ENCODE data around the gene SNX24.
"Not testable (repeated sequence)": the region's sequence is repeated elsewhere in the genome, so short reads cannot be mapped to it uniquely, and the experiment has no call there.

Gene SNX24

GRCh38 chr5:122959740-122960445 is 114.5 kb downstream of the SNX24 start:
- Histone ChIP-seq H3K27ac (ENCODE audit: low read depth, low read length) (no peak overlapping the region), H3K4me3 (ENCODE audit: low read depth, low read length) (no peak overlapping the region), H3K27me3 (ENCODE audit: insufficient read depth, low read length) (no peaks in the 10 kb centered on the region), H3K79me2 (ENCODE audit: control insufficient read depth, insufficient read depth, low read length, unreplicated experiment) (no peaks in the 10 kb centered on the region), H3K36me3 (ENCODE audit: insufficient read depth, low read length) (peaks cover 7% of the 10 kb centered on the region), H2AFZ (ENCODE audit: low read length, unreplicated experiment) (no peak overlapping the region), H3K4me1 (ENCODE audit: control insufficient read depth, insufficient read depth, low read length, unreplicated experiment) (no peaks in the 10 kb centered on the region)

GRCh38 chr5:122963305-122963704 is 117.9 kb downstream of the SNX24 start:
- Histone ChIP-seq H3K4me1 (ENCODE audit: control insufficient read depth, insufficient read depth, low read length, unreplicated experiment) (no peaks in the 10 kb centered on the region), H3K4me3 (ENCODE audit: low read depth, low read length) (no peak overlapping the region), H2AFZ (ENCODE audit: low read length, unreplicated experiment) (no peak overlapping the region), H3K36me3 (ENCODE audit: insufficient read depth, low read length) (no peaks in the 10 kb centered on the region), H3K27ac (ENCODE audit: low read depth, low read length) (no peak overlapping the region), H3K27me3 (ENCODE audit: insufficient read depth, low read length) (no peaks in the 10 kb centered on the region), H3K79me2 (ENCODE audit: control insufficient read depth, insufficient read depth, low read length, unreplicated experiment) (no peaks in the 10 kb centered on the region)

DNA sequence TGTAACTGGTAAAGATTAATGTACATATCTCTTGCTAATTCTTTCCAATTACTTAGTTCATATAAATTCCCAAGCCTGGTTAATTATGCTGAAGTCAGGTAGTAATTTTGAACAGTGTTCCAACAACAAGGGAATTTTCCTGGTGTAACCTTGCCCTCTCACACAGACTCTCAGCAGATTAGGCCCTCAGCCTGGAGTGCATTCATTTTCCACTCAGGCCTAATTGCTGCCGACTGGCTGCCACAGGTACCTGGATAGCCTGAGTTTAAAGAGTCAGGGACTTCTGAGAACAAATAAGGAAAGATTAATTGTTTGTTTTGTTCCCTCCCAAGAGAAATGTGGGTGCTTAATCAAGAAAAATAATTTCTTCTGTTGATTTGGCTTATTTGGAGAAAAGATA is 119.7 kb downstream of the SNX24 start:
- no peaks in the 10 kb centered on the region for H3K36me3 ChIP-seq (ENCODE audit: insufficient read depth, low read length)
- H2AFZ ChIP-seq (ENCODE audit: low read length, unreplicated experiment): no peak overlapping the region
- no peaks in the 10 kb centered on the region for H3K79me2 ChIP-seq (ENCODE audit: control insufficient read depth, insufficient read depth, low read length, unreplicated experiment)
- no peak overlapping the region for H3K27ac ChIP-seq (ENCODE audit: low read depth, low read length)
- no peaks in the 10 kb centered on the region for H3K4me1 ChIP-seq (ENCODE audit: control insufficient read depth, insufficient read depth, low read length, unreplicated experiment)
- H3K4me3 ChIP-seq (ENCODE audit: low read depth, low read length): no peak overlapping the region
- no peaks in the 10 kb centered on the region for H3K27me3 ChIP-seq (ENCODE audit: insufficient read depth, low read length)

DNA sequence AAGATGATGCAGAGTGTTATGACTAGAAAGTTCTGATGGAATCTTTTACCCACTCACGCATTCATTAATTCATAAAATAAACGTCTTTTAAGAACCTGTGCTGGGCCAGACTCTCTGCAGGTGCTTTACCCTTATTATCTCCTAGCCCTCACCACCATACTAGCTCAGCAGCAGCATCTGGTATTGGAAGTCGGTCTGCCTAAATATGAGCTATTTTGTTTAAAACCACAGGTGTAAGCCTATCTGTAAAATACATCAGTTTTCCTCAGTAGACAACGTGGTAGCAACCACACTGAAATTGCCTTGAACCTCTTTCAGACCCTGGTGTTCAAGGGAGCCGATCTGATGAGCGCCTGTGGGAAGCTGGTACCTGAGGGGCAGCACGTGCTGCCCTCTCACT is 121.7 kb downstream of the SNX24 start:
- no peak overlapping the region for H3K27ac ChIP-seq (ENCODE audit: low read depth, low read length)
- H2AFZ ChIP-seq (ENCODE audit: low read length, unreplicated experiment): no peak overlapping the region
- H3K79me2 ChIP-seq (ENCODE audit: control insufficient read depth, insufficient read depth, low read length, unreplicated experiment): no peaks in the 10 kb centered on the region
- H3K27me3 ChIP-seq (ENCODE audit: insufficient read depth, low read length): no peaks in the 10 kb centered on the region
- no peaks in the 10 kb centered on the region for H3K4me1 ChIP-seq (ENCODE audit: control insufficient read depth, insufficient read depth, low read length, unreplicated experiment)
- no peak overlapping the region for H3K4me3 ChIP-seq (ENCODE audit: low read depth, low read length)
- no peaks in the 10 kb centered on the region for H3K36me3 ChIP-seq (ENCODE audit: insufficient read depth, low read length)

DNA sequence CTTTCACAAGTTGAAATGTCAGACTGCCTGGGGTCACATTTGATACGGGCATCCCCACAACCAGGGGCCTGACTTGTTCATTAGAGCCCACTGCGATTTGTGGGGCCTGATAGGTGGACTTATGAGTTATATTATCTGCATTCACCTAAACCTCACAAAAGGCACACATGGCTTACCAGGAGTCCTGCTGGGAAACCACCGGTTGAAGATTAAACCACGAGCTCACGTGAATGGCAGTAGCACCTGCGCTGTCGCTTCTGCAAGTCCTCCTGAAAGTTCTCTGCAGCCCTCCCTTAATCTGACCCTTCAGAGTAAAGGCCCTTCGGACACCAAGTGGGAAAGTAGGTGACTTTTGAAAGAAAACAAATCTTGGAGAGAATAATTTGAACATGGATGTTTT is 122.2 kb downstream of the SNX24 start:
- no peaks in the 10 kb centered on the region for H3K27me3 ChIP-seq (ENCODE audit: insufficient read depth, low read length)
- no peaks in the 10 kb centered on the region for H3K79me2 ChIP-seq (ENCODE audit: control insufficient read depth, insufficient read depth, low read length, unreplicated experiment)
- no peak overlapping the region for H3K4me3 ChIP-seq (ENCODE audit: low read depth, low read length)
- no peak overlapping the region for H3K27ac ChIP-seq (ENCODE audit: low read depth, low read length)
- no peaks in the 10 kb centered on the region for H3K36me3 ChIP-seq (ENCODE audit: insufficient read depth, low read length)
- H2AFZ ChIP-seq (ENCODE audit: low read length, unreplicated experiment): no peak overlapping the region
- H3K4me1 ChIP-seq (ENCODE audit: control insufficient read depth, insufficient read depth, low read length, unreplicated experiment): no peaks in the 10 kb centered on the region

DNA sequence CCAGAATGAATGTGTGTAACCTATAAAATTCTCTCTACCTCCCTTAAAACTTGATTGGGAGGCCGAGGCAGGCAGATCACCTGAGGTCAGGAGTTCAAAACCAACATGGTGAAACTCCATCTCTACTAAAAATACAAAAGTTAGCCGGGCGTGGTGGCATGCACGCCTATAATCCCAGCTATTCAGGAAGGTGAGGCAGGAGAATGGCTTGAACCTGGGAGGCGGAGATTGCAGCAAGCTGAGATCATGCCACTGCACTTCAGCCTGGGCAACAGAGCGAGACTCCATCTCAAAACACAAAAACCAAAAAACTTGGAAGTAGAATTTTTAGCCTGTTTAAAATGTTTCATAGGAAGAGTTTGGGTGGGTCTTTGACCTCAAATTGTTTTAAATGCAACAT is 122.6 kb downstream of the SNX24 start:
- not testable (repeated sequence) for H3K27ac ChIP-seq (ENCODE audit: low read depth, low read length); H3K27me3 ChIP-seq (ENCODE audit: insufficient read depth, low read length); H2AFZ ChIP-seq (ENCODE audit: low read length, unreplicated experiment); H3K4me3 ChIP-seq (ENCODE audit: low read depth, low read length); H3K36me3 ChIP-seq (ENCODE audit: insufficient read depth, low read length); H3K79me2 ChIP-seq (ENCODE audit: control insufficient read depth, insufficient read depth, low read length, unreplicated experiment); H3K4me1 ChIP-seq (ENCODE audit: control insufficient read depth, insufficient read depth, low read length, unreplicated experiment)

DNA sequence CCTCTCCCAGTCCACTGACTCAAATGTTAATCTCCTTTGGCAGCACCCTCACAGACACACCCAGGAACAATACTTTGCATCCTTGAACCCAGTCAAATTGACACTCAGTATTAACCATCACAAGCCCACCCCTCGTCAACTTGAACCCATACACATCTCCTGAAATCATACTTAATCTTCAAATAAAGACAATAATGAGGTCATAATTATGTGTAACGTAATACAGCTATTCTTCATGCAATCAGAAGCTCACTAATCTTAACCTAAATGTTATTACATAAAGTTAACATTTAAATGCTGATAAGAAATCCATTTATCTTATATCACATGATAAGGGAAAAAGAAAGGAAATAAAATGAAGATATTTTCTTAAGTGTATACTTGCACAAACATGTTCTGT is 125.9 kb downstream of the SNX24 start:
- no peaks in the 10 kb centered on the region for H3K4me1 ChIP-seq (ENCODE audit: control insufficient read depth, insufficient read depth, low read length, unreplicated experiment)
- H3K4me3 ChIP-seq (ENCODE audit: low read depth, low read length): no peak overlapping the region
- H3K79me2 ChIP-seq (ENCODE audit: control insufficient read depth, insufficient read depth, low read length, unreplicated experiment): no peaks in the 10 kb centered on the region
- H3K27ac ChIP-seq (ENCODE audit: low read depth, low read length): no peak overlapping the region
- no peaks in the 10 kb centered on the region for H3K27me3 ChIP-seq (ENCODE audit: insufficient read depth, low read length)
- H3K36me3 ChIP-seq (ENCODE audit: insufficient read depth, low read length): no peaks in the 10 kb centered on the region
- H2AFZ ChIP-seq (ENCODE audit: low read length, unreplicated experiment): no peak overlapping the region

- Histone ChIP-seq H3K27me3 (ENCODE audit: insufficient read depth, low read length) (no peaks in the 10 kb centered on the region), H2AFZ (ENCODE audit: low read length, unreplicated experiment) (no peak overlapping the region), H3K4me3 (ENCODE audit: low read depth, low read length) (no peak overlapping the region), H3K4me1 (ENCODE audit: control insufficient read depth, insufficient read depth, low read length, unreplicated experiment) (no peaks in the 10 kb centered on the region), H3K27ac (ENCODE audit: low read depth, low read length) (no peak overlapping the region), H3K79me2 (ENCODE audit: control insufficient read depth, insufficient read depth, low read length, unreplicated experiment) (no peaks in the 10 kb centered on the region), H3K36me3 (ENCODE audit: insufficient read depth, low read length) (no peaks in the 10 kb centered on the region)
These were observed 127.5 kb downstream of the SNX24 start for GRCh38 chr5:122972877-122973276.

- H3K79me2 ChIP-seq (ENCODE audit: control insufficient read depth, insufficient read depth, low read length, unreplicated experiment); H3K27me3 ChIP-seq (ENCODE audit: insufficient read depth, low read length); H3K36me3 ChIP-seq (ENCODE audit: insufficient read depth, low read length); H3K4me3 ChIP-seq (ENCODE audit: low read depth, low read length); H2AFZ ChIP-seq (ENCODE audit: low read length, unreplicated experiment); H3K4me1 ChIP-seq (ENCODE audit: control insufficient read depth, insufficient read depth, low read length, unreplicated experiment); H3K27ac ChIP-seq (ENCODE audit: low read depth, low read length): not testable (repeated sequence)
These were observed 128.3 kb downstream of the SNX24 start for GRCh38 chr5:122973759-122974158.

GRCh38 chr5:122974251-122974650 is 128.8 kb downstream of the SNX24 start:
- H3K36me3 ChIP-seq (ENCODE audit: insufficient read depth, low read length); H3K27ac ChIP-seq (ENCODE audit: low read depth, low read length); H2AFZ ChIP-seq (ENCODE audit: low read length, unreplicated experiment); H3K79me2 ChIP-seq (ENCODE audit: control insufficient read depth, insufficient read depth, low read length, unreplicated experiment); H3K4me3 ChIP-seq (ENCODE audit: low read depth, low read length); H3K27me3 ChIP-seq (ENCODE audit: insufficient read depth, low read length); H3K4me1 ChIP-seq (ENCODE audit: control insufficient read depth, insufficient read depth, low read length, unreplicated experiment): not testable (repeated sequence)

GRCh38 chr5:122977319-122977718 is 131.9 kb downstream of the SNX24 start:
- Histone ChIP-seq H3K27ac (ENCODE audit: low read depth, low read length) (no peak overlapping the region), H3K4me3 (ENCODE audit: low read depth, low read length) (no peak overlapping the region), H3K79me2 (ENCODE audit: control insufficient read depth, insufficient read depth, low read length, unreplicated experiment) (no peaks in the 10 kb centered on the region), H2AFZ (ENCODE audit: low read length, unreplicated experiment) (no peak overlapping the region), H3K4me1 (ENCODE audit: control insufficient read depth, insufficient read depth, low read length, unreplicated experiment) (no peaks in the 10 kb centered on the region), H3K27me3 (ENCODE audit: insufficient read depth, low read length) (no peaks in the 10 kb centered on the region), H3K36me3 (ENCODE audit: insufficient read depth, low read length) (no peaks in the 10 kb centered on the region; the same call in 1 of the 2 replicates)
